ENCODE results near the gene RAD51B.

Gene RAD51B

DNA sequence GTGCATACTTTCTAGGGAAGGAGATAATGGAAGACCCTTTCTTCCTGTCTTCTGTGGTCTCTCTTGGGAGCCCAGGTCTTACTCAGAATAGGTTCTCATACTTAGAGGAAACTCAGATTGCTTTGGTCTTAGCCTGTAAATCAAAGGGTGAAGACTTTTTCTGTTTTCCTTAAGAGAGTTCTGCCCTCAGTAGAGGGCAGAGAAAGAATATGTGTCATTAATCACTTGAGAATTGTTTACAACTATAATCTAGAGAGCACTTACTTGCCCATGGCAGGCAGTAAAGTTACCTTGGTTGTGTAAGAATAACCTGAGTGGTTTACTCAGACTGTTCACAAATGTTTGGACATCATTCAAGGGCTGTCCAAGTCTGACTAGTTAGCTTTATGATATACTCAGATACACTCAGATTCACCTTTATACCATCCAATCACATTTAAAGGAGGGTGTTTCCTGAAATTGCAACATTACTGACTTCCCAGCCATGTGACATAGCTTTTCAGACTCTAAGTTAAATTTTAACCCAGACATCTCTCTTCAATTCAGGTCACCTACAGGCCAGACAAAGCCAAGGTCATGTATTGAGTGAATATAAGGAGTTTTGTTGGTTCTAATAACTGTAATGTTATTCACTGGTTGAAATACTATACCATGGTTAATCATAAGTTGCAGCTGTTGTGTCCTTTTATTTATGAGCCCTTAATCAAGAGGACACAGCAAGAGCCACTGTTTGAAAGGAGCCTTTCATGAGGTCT, 372.2 kb downstream of the RAD51B start:
- H3K4ac ChIP-seq (ENCODE audit: low read depth, low read length) = no peak overlapping the region
- H3K36me3 ChIP-seq (ENCODE audit: control insufficient read depth, insufficient read depth, low read length) = no peaks in the 10 kb centered on the region
- H3K27me3 ChIP-seq (ENCODE audit: insufficient read depth, low read length, poor library complexity) = no peaks in the 10 kb centered on the region
- H2BK120ac ChIP-seq (ENCODE audit: low read depth, low read length) = no peak overlapping the region
- H3K4me2 ChIP-seq (ENCODE audit: low read length) = no peak overlapping the region
- no peaks in the 10 kb centered on the region for H3K79me1 ChIP-seq (ENCODE audit: low read length)
- no peak for DNase-seq
- H4K8ac ChIP-seq (ENCODE audit: low read depth, low read length) = peak overlapping the region; percentile 56
- H3K4me3 ChIP-seq (ENCODE audit: low read length) = no peak overlapping the region
- H3K23ac ChIP-seq (ENCODE audit: low read length) = no peak overlapping the region
- H3K79me2 ChIP-seq (ENCODE audit: control insufficient read depth, insufficient read depth, low read length) = no peaks in the 10 kb centered on the region
- H3K4me1 ChIP-seq (ENCODE audit: control insufficient read depth, low read depth, low read length) = no peaks in the 10 kb centered on the region
- no peak overlapping the region for H2BK15ac ChIP-seq (replicated peaks; ENCODE audit: low read depth)
- H2AK5ac ChIP-seq (ENCODE audit: low read length) = no peak overlapping the region
- no peak overlapping the region for H4K5ac ChIP-seq (ENCODE audit: low read length)
- H3K18ac ChIP-seq (ENCODE audit: low read length) = no peak overlapping the region
- no peak overlapping the region for H3K9ac ChIP-seq (ENCODE audit: low read length)
- H2BK5ac ChIP-seq (ENCODE audit: low read length) = no peak overlapping the region
- no peak overlapping the region for H3K56ac ChIP-seq (ENCODE audit: low read length)
- no peak overlapping the region for H3K27ac ChIP-seq (ENCODE audit: low read depth, low read length)

GRCh38 chr14:68192935-68193334, 373.4 kb downstream of the RAD51B start:
- no peaks in the 10 kb centered on the region for H3K79me1 ChIP-seq (ENCODE audit: low read length)
- H2AK5ac ChIP-seq (ENCODE audit: low read length) = no peak overlapping the region
- no peak overlapping the region for H3K9ac ChIP-seq (ENCODE audit: low read length)
- no peaks in the 10 kb centered on the region for H3K36me3 ChIP-seq (ENCODE audit: control insufficient read depth, insufficient read depth, low read length)
- no peak overlapping the region for H3K27ac ChIP-seq (ENCODE audit: low read depth, low read length)
- no peak overlapping the region for H3K56ac ChIP-seq (ENCODE audit: low read length)
- WGBS (ENCODE audit: extremely low coverage, insufficient coverage, low lambda C conversion rate) = no CpG with 5 or more reads among the region's 2 CpGs
- no peaks in the 10 kb centered on the region for H3K27me3 ChIP-seq (ENCODE audit: insufficient read depth, low read length, poor library complexity)
- H2BK15ac ChIP-seq (replicated peaks; ENCODE audit: low read depth) = no peak overlapping the region
- no peak overlapping the region for H2BK120ac ChIP-seq (ENCODE audit: low read depth, low read length)
- H3K18ac ChIP-seq (ENCODE audit: low read length) = no peak overlapping the region
- no peaks in the 10 kb centered on the region for H3K79me2 ChIP-seq (ENCODE audit: control insufficient read depth, insufficient read depth, low read length)
- H4K5ac ChIP-seq (ENCODE audit: low read length) = no peak overlapping the region
- no peak overlapping the region for H3K4me3 ChIP-seq (ENCODE audit: low read length)
- H3K23ac ChIP-seq (ENCODE audit: low read length) = no peak overlapping the region
- DNase-seq = no peak
- H4K8ac ChIP-seq (ENCODE audit: low read depth, low read length) = no peak overlapping the region
- no peaks in the 10 kb centered on the region for H3K4me1 ChIP-seq (ENCODE audit: control insufficient read depth, low read depth, low read length)
- no peak overlapping the region for H2BK5ac ChIP-seq (ENCODE audit: low read length)
- no peak overlapping the region for H3K4me2 ChIP-seq (ENCODE audit: low read length)
- no peak overlapping the region for H3K4ac ChIP-seq (ENCODE audit: low read depth, low read length)

DNA sequence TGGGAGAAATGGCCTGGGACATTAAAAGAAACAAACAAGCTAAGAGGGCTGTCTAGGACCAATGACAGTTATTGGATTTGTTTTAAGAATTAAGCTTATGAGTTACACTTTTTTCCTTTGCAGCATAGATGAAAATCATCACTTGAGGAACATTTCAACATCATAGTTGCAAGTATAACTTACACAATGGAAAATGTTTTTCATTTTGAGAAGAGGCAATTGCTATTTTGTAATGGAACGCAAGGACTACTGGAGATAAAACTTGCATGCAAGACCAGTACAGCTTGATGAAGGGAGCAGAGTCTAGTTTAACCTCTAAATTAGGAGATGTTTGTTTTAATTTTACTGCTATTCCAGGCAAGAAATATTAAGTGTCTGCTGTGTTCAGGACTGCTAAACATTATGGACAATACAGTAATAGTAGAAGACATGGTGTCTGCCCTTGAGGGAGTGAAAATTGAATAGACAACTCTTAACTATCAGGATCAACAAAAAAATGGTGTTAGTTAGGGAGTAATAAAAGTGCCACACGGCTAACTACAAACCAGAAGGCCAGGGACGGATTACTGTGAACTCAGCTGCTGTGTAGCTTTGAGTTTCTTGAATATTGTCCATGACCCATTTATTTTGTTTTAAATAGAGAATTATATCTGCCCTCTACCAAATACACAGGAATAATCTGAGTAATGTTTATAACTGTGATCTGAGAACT, 374.5 kb downstream of the RAD51B start:
- Histone ChIP-seq H3K27ac (ENCODE audit: low read depth, low read length) (no peak overlapping the region), H3K9ac (ENCODE audit: low read length) (no peak overlapping the region)
- DNase-seq = no peak

GRCh38 chr14:68195126-68195525, 375.5 kb downstream of the RAD51B start:
- H3K4ac ChIP-seq (ENCODE audit: low read depth, low read length) = no peak overlapping the region
- no peaks in the 10 kb centered on the region for H3K79me1 ChIP-seq (ENCODE audit: low read length)
- peaks cover 2% of the 10 kb centered on the region for H3K4me1 ChIP-seq (ENCODE audit: control insufficient read depth, low read depth, low read length)

More for the DNA sequence above, 374.5 kb downstream of the RAD51B start:
- H2BK5ac ChIP-seq (ENCODE audit: low read length) = no peak overlapping the region
- H3K27me3 ChIP-seq (ENCODE audit: insufficient read depth, low read length, poor library complexity) = no peaks in the 10 kb centered on the region
- no peaks in the 10 kb centered on the region for H3K79me2 ChIP-seq (ENCODE audit: control insufficient read depth, insufficient read depth, low read length)
- H2BK120ac ChIP-seq (ENCODE audit: low read depth, low read length) = no peak overlapping the region
- H3K4me3 ChIP-seq (ENCODE audit: low read length) = no peak overlapping the region
- WGBS (ENCODE audit: extremely low coverage, insufficient coverage, low lambda C conversion rate) = no CpG with 5 or more reads among the region's 3 CpGs
- H3K4ac ChIP-seq (ENCODE audit: low read depth, low read length) = no peak overlapping the region
- H3K36me3 ChIP-seq (ENCODE audit: control insufficient read depth, insufficient read depth, low read length) = no peaks in the 10 kb centered on the region
- H3K18ac ChIP-seq (ENCODE audit: low read length) = no peak overlapping the region
- H2AK5ac ChIP-seq (ENCODE audit: low read length) = no peak overlapping the region
- H2BK15ac ChIP-seq (replicated peaks; ENCODE audit: low read depth) = no peak overlapping the region
- no peak overlapping the region for H3K23ac ChIP-seq (ENCODE audit: low read length)
- H3K56ac ChIP-seq (ENCODE audit: low read length) = no peak overlapping the region
- H3K4me1 ChIP-seq (ENCODE audit: control insufficient read depth, low read depth, low read length) = no peaks in the 10 kb centered on the region
- no peak overlapping the region for H3K4me2 ChIP-seq (ENCODE audit: low read length)
- no peak overlapping the region for H4K8ac ChIP-seq (ENCODE audit: low read depth, low read length)
- H3K79me1 ChIP-seq (ENCODE audit: low read length) = no peaks in the 10 kb centered on the region
- no peak overlapping the region for H4K5ac ChIP-seq (ENCODE audit: low read length)

DNA sequence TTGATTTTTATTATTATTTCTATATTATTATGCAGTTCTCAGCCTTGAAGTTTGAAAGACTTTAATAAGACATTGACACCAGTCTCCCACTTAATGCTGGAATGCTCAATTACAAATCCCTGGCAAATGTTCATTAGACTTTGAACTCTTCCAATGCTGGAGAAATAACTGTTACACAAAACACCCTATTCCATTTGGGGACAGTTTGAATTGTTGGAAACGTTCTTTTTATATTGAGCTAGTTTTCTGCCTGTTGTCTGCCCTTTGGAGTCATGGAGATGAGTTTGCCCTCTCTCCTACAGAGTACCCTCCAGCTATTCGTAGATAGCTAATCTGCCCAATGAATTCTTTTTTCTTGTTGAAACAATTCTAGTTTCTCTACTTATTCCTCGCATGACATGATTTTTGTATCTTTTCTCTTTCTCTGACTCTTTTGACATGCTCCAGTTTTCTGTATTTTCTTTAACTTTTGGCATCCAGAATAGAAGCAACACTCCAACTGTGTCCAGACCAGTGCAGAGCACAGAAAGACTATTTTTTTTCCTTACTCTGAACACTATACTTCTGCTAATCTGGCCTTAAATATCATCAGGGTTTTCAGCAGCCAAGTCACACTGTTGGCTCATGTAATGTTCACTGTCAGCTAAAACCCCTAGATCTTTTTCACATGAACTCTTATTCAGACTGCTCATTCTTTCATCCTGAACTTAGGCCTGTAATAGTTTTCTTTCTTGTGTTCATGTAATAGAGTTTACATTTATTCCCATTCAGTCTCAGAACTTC, 379.3 kb downstream of the RAD51B start:
- Histone ChIP-seq H3K27ac (ENCODE audit: low read depth, low read length) (no peak overlapping the region), H3K4me2 (ENCODE audit: low read length) (no peak overlapping the region), H3K27me3 (ENCODE audit: insufficient read depth, low read length, poor library complexity) (no peaks in the 10 kb centered on the region), H4K5ac (ENCODE audit: low read length) (no peak overlapping the region), H3K79me1 (ENCODE audit: low read length) (no peaks in the 10 kb centered on the region), H3K4ac (ENCODE audit: low read depth, low read length) (no peak overlapping the region), H3K23ac (ENCODE audit: low read length) (no peak overlapping the region), H3K36me3 (ENCODE audit: control insufficient read depth, insufficient read depth, low read length) (no peaks in the 10 kb centered on the region), H4K8ac (ENCODE audit: low read depth, low read length) (no peak overlapping the region), H3K4me3 (ENCODE audit: low read length) (no peak overlapping the region), H2AK5ac (ENCODE audit: low read length) (no peak overlapping the region), H3K4me1 (ENCODE audit: control insufficient read depth, low read depth, low read length) (peaks cover 2% of the 10 kb centered on the region), H2BK120ac (ENCODE audit: low read depth, low read length) (no peak overlapping the region), H3K79me2 (ENCODE audit: control insufficient read depth, insufficient read depth, low read length) (no peaks in the 10 kb centered on the region), H3K18ac (ENCODE audit: low read length) (no peak overlapping the region), H2BK5ac (ENCODE audit: low read length) (no peak overlapping the region), H2BK15ac (replicated peaks; ENCODE audit: low read depth) (no peak overlapping the region), H3K56ac (ENCODE audit: low read length) (no peak overlapping the region), H3K9ac (ENCODE audit: low read length) (no peak overlapping the region)
- no peak for DNase-seq
- no CpG with 5 or more reads among the region's 3 CpGs for WGBS (ENCODE audit: extremely low coverage, insufficient coverage, low lambda C conversion rate)

More at GRCh38 chr14:68195126-68195525, 375.5 kb downstream of the RAD51B start:
- Histone ChIP-seq H3K27ac (ENCODE audit: low read depth, low read length) (no peak overlapping the region), H3K9ac (ENCODE audit: low read length) (no peak overlapping the region), H3K27me3 (ENCODE audit: insufficient read depth, low read length, poor library complexity) (no peaks in the 10 kb centered on the region), H2AK5ac (ENCODE audit: low read length) (no peak overlapping the region), H3K4me3 (ENCODE audit: low read length) (no peak overlapping the region), H4K8ac (ENCODE audit: low read depth, low read length) (no peak overlapping the region), H4K5ac (ENCODE audit: low read length) (no peak overlapping the region), H3K23ac (ENCODE audit: low read length) (no peak overlapping the region), H2BK15ac (replicated peaks; ENCODE audit: low read depth) (no peak overlapping the region), H3K79me2 (ENCODE audit: control insufficient read depth, insufficient read depth, low read length) (no peaks in the 10 kb centered on the region), H2BK120ac (ENCODE audit: low read depth, low read length) (no peak overlapping the region), H3K4me2 (ENCODE audit: low read length) (no peak overlapping the region), H3K56ac (ENCODE audit: low read length) (no peak overlapping the region), H3K18ac (ENCODE audit: low read length) (no peak overlapping the region), H3K36me3 (ENCODE audit: control insufficient read depth, insufficient read depth, low read length) (no peaks in the 10 kb centered on the region), H2BK5ac (ENCODE audit: low read length) (no peak overlapping the region)
- DNase-seq = peak; percentile 38
- no CpG with 5 or more reads among the region's 1 CpG for WGBS (ENCODE audit: extremely low coverage, insufficient coverage, low lambda C conversion rate)
